ENCODE results near the gene IFITM10. TPM values are rescaled to one million over a fixed set of nuclear protein-coding genes. Genes with fewer than 3 reads are reported as not detected.

IFITM10 gene
- total RNA-seq, 4 donors from 2014 or later, result 0.42 to 0.58 (median 0.54) TPM

GRCh38 chr11:1699771-1700170 is 50.6 kb downstream of the IFITM10 start:
- intact Hi-C loops (cut with DNase I), result no loop called here
- TF ChIP-seq, protein P1, sequence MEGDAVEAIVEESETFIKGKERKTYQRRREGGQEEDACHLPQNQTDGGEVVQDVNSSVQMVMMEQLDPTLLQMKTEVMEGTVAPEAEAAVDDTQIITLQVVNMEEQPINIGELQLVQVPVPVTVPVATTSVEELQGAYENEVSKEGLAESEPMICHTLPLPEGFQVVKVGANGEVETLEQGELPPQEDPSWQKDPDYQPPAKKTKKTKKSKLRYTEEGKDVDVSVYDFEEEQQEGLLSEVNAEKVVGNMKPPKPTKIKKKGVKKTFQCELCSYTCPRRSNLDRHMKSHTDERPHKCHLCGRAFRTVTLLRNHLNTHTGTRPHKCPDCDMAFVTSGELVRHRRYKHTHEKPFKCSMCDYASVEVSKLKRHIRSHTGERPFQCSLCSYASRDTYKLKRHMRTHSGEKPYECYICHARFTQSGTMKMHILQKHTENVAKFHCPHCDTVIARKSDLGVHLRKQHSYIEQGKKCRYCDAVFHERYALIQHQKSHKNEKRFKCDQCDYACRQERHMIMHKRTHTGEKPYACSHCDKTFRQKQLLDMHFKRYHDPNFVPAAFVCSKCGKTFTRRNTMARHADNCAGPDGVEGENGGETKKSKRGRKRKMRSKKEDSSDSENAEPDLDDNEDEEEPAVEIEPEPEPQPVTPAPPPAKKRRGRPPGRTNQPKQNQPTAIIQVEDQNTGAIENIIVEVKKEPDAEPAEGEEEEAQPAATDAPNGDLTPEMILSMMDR (IDR thresholded peaks at IDR 0.05), result no peak
- TF ChIP-seq POLR2AphosphoS5 (IDR thresholded peaks at IDR 0.05) (no peak), POLR2A (IDR thresholded peaks at IDR 0.05; ENCODE audit: low read depth) (no peak), EP300 (IDR thresholded peaks at IDR 0.05) (no peak)
- Histone ChIP-seq H3K27ac (replicated peaks in 1 of 4) (no peak overlapping the region), H3K4me1 (no peaks in the 10 kb centered on the region), H3K36me3 (no peaks in the 10 kb centered on the region), H3K27me3 (peaks cover 0 to 64% (median 0%) of the 10 kb centered on the region in 4 donors), H3K4me3 (no peak overlapping the region), H3K9me3 (peaks cover 0 to 3% (median 0%) of the 10 kb centered on the region in 4 donors)
- no peak for DNase-seq (ENCODE audit: extremely low spot score)
- WGBS, result 83% methylated on average over 5 of the region's 5 CpGs

DNA sequence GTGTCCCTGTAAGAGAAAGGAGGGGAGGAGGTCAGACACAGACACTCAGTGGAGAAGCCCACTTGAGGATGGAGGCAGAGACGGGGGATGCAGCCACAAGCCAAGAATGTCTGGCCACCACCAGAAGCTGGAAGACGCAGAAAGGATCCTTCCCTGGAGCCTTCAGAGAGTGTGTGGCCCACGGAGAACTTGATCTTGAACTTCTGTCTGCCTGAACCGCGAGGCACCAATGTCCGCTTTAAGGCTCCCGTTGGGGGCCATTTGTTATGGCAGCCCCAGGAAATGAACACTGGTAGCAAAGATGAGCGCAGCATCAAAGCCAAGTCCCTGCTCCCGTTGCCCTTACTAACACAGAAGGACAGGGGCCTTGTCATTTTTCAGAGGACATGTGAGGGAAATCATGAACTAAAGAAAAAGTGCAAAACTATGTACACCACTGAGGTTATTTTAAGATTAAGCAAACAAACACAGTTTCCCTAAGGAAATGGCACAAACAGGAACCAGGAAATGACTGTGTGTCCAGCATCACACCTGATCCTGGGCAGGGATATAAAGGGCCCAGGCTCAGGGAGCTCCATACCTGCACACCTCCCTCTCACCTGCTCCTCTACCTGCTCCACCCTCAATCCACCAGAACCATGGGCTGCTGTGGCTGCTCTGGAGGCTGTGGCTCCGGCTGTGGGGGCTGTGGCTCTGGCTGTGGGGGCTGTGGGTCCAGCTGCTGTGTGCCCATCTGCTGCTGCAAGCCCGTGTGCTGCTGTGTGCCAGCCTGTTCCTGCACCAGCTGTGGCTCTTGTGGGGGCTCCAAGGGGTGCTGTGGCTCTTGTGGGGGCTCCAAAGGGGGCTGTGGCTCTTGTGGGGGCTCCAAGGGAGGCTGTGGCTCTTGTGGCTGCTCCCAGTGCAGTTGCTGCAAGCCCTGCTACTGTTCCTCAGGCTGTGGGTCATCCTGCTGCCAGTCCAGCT is 53.5 kb downstream of the IFITM10 start, which contains the start of gene KRTAP5-6:
TSS of gene KRTAP5-6 (plus strand) at position 588 of the 963 bp plus-strand sequence. CDS start at position 639, 51 bp downstream.
- H3K4me3 ChIP-seq, result no peak within 1 kb of the TSS
- DNase-seq (ENCODE audit: extremely low spot score), result no peak
- 80% methylated on average over 9 of the region's 11 CpGs for WGBS
- H3K9me3 ChIP-seq, result no peaks in the 10 kb centered on the region
- TF ChIP-seq POLR2AphosphoS5 (IDR thresholded peaks at IDR 0.05) (no peak), EP300 (IDR thresholded peaks at IDR 0.05) (no peak), POLR2A (IDR thresholded peaks at IDR 0.05; ENCODE audit: low read depth) (no peak)
- TF ChIP-seq, protein P1 (IDR thresholded peaks at IDR 0.05), result no peak
- H3K36me3 ChIP-seq, result no peaks in the 10 kb centered on the region
- peaks cover 11 to 17% (median 14%) of the 10 kb centered on the region in 4 donors for H3K4me1 ChIP-seq
- H3K27ac ChIP-seq (replicated peaks in 1 of 4), result no peak within 1 kb of the TSS
- peaks cover 0 to 49% (median 0%) of the 10 kb centered on the region in 4 donors for H3K27me3 ChIP-seq
- intact Hi-C loops (cut with DNase I), result no loop called here

GRCh38 chr11:1695548-1696108 is 54.8 kb downstream of the IFITM10 start:
- 100% methylated on average over 2 of the region's 3 CpGs for WGBS
- Histone ChIP-seq H3K27me3 (peaks cover 0 to 44% (median 0%) of the 10 kb centered on the region in 4 donors), H3K36me3 (no peaks in the 10 kb centered on the region), H3K27ac (replicated peaks in 1 of 4) (no peak overlapping the region), H3K4me1 (peaks cover 11 to 17% (median 14%) of the 10 kb centered on the region in 4 donors), H3K4me3 (no peak overlapping the region), H3K9me3 (no peaks in the 10 kb centered on the region)
- TF ChIP-seq POLR2A (IDR thresholded peaks at IDR 0.05; ENCODE audit: low read depth), result no peak
- TF ChIP-seq POLR2AphosphoS5 (IDR thresholded peaks at IDR 0.05), result no peak
- TF ChIP-seq, protein P1 (IDR thresholded peaks at IDR 0.05), result no peak
- TF ChIP-seq EP300 (IDR thresholded peaks at IDR 0.05), result no peak
- no peak for DNase-seq (ENCODE audit: extremely low spot score)
- intact Hi-C loops (cut with DNase I), result no loop called here

- no peaks in the 10 kb centered on the region for H3K36me3 ChIP-seq
- H3K27me3 ChIP-seq, result peaks cover 0 to 42% (median 0%) of the 10 kb centered on the region in 4 donors
- H3K4me1 ChIP-seq, result peaks cover 11 to 17% (median 14%) of the 10 kb centered on the region in 4 donors
- TF ChIP-seq EP300 (IDR thresholded peaks at IDR 0.05) (no peak), POLR2AphosphoS5 (IDR thresholded peaks at IDR 0.05) (no peak), POLR2A (IDR thresholded peaks at IDR 0.05; ENCODE audit: low read depth) (no peak)
- TF ChIP-seq, protein P1 (IDR thresholded peaks at IDR 0.05), result no peak
- WGBS, result 88% methylated on average over 10 of the region's 15 CpGs
- no peaks in the 10 kb centered on the region for H3K9me3 ChIP-seq
- no peak overlapping the region for H3K27ac ChIP-seq (replicated peaks in 1 of 4)
- no peak for DNase-seq (ENCODE audit: extremely low spot score)
- no peak overlapping the region for H3K4me3 ChIP-seq
- intact Hi-C loops (cut with DNase I), result loop anchor here (5.0 kb wide), 1 partner anchor 43 kb away; no protein-coding TSS in a partner anchor
Observed at GRCh38 chr11:1694846-1695547, 55.4 kb downstream of the IFITM10 start.

Data from esophagus muscularis mucosa (tissue), 4 donors.